Measurements from ENCODE around the gene SLC16A10. TPM values are rescaled to one million over a fixed set of nuclear protein-coding genes. Genes with fewer than 3 reads are reported as not detected.
"Not testable (repeated sequence)": the region's sequence is repeated elsewhere in the genome, so short reads cannot be mapped to it uniquely, and the experiment has no call there.

The SLC16A10 gene
- total RNA-seq, 4 donors from 2014 or later = 1.5 to 8.9 (median 4.2) TPM

- Histone ChIP-seq H3K4me1 (peaks cover 0 to 10% (median 5%) of the 10 kb centered on the region in 4 donors), H3K27me3 (no peaks in the 10 kb centered on the region), H3K4me3 (no peak overlapping the region), H3K27ac (no peak overlapping the region), H3K36me3 (no peaks in the 10 kb centered on the region), H3K9me3 (no peaks in the 10 kb centered on the region)
- intact Hi-C loops (cut with DNase I; ENCODE audit: low total_unique reads) (loop anchor here (10.0 kb wide), 1 partner anchor 187 kb away; no protein-coding TSS in a partner anchor), in situ Hi-C loops (cut with MboI; ENCODE audit: low pct_ligation_motif_present in 1 of 4, low pct_unique_long_range_greater_than_20kb in 1 of 4, low sequenced_read_pairs in 3 of 4) (loop anchor here (10.0 to 25.0 kb wide), 4 partner anchors 139 to 689 kb away; no protein-coding TSS in a partner anchor)
- no peak for DNase-seq
- 78 to 83% methylated on average over 2 to 3 of the region's 3 CpGs for WGBS, 2 donors (ENCODE audit: low coverage in 1 of 2)
- TF ChIP-seq POLR2A (IDR thresholded peaks at IDR 0.05) (no peak), CTCF (IDR thresholded peaks at IDR 0.05) (no peak), EP300 (IDR thresholded peaks at IDR 0.05; ENCODE audit: low read depth) (no peak), POLR2AphosphoS5 (IDR thresholded peaks at IDR 0.05) (no peak)
These were observed 114.5 kb downstream of the SLC16A10 start for GRCh38 chr6:111201764-111202163.

- not testable (repeated sequence) for H3K36me3 ChIP-seq, H3K27me3 ChIP-seq, H3K27ac ChIP-seq, H3K4me3 ChIP-seq, DNase-seq, H3K9me3 ChIP-seq, H3K4me1 ChIP-seq
- in situ Hi-C loops (cut with MboI; ENCODE audit: low pct_ligation_motif_present in 1 of 4, low pct_unique_long_range_greater_than_20kb in 1 of 4, low sequenced_read_pairs in 3 of 4) (loop anchor here (10.0 to 25.0 kb wide), 4 partner anchors 141 to 691 kb away; no protein-coding TSS in a partner anchor), intact Hi-C loops (cut with DNase I; ENCODE audit: low total_unique reads) (loop anchor here (10.0 kb wide), 1 partner anchor 189 kb away; no protein-coding TSS in a partner anchor)
- 98% methylated on average over 4 of the region's 4 CpGs; no CpG with 5 or more reads in 1 of the 2 donors for WGBS, 2 donors (ENCODE audit: low coverage in 1 of 2)
These were observed 116.2 kb downstream of the SLC16A10 start for GRCh38 chr6:111203539-111203938.

GRCh38 chr6:111204305-111204704, 117.0 kb downstream of the SLC16A10 start:
- in situ Hi-C loops (cut with MboI; ENCODE audit: low pct_ligation_motif_present in 1 of 4, low pct_unique_long_range_greater_than_20kb in 1 of 4, low sequenced_read_pairs in 3 of 4) = loop anchor here (10.0 to 25.0 kb wide), 4 partner anchors 142 to 692 kb away; no protein-coding TSS in a partner anchor

GRCh38 chr6:111204881-111205280, 117.6 kb downstream of the SLC16A10 start:
- Histone ChIP-seq H3K27me3 (no peaks in the 10 kb centered on the region), H3K27ac (no peak overlapping the region), H3K9me3 (no peaks in the 10 kb centered on the region), H3K4me3 (no peak overlapping the region), H3K36me3 (no peaks in the 10 kb centered on the region), H3K4me1 (peaks cover 0 to 7% (median 4%) of the 10 kb centered on the region in 4 donors)
- 94% methylated on average over 2 of the region's 2 CpGs for WGBS, 2 donors (ENCODE audit: low coverage in 1 of 2)
- DNase-seq = no peak
- in situ Hi-C loops (cut with MboI; ENCODE audit: low pct_ligation_motif_present in 1 of 4, low pct_unique_long_range_greater_than_20kb in 1 of 4, low sequenced_read_pairs in 3 of 4) (loop anchor here (10.0 to 25.0 kb wide), 4 partner anchors 143 to 693 kb away; no protein-coding TSS in a partner anchor), intact Hi-C loops (cut with DNase I; ENCODE audit: low total_unique reads) (loop anchor here (5.0 to 10.0 kb wide), 2 partner anchors 190 to 1963 kb away; no protein-coding TSS in a partner anchor)
- TF ChIP-seq CTCF (IDR thresholded peaks at IDR 0.05) (no peak), POLR2A (IDR thresholded peaks at IDR 0.05) (no peak), POLR2AphosphoS5 (IDR thresholded peaks at IDR 0.05) (no peak), EP300 (IDR thresholded peaks at IDR 0.05; ENCODE audit: low read depth) (no peak)

More at GRCh38 chr6:111204305-111204704, 117.0 kb downstream of the SLC16A10 start:
- Histone ChIP-seq H3K36me3 (no peaks in the 10 kb centered on the region), H3K4me1 (peaks cover 0 to 10% (median 5%) of the 10 kb centered on the region in 4 donors), H3K27me3 (no peaks in the 10 kb centered on the region), H3K4me3 (no peak overlapping the region), H3K9me3 (no peaks in the 10 kb centered on the region), H3K27ac (no peak overlapping the region)
- intact Hi-C loops (cut with DNase I; ENCODE audit: low total_unique reads) = loop anchor here (10.0 kb wide), 1 partner anchor 190 kb away; no protein-coding TSS in a partner anchor
- no peak for DNase-seq
- 70 to 78% methylated on average over 2 of the region's 2 CpGs for WGBS, 2 donors (ENCODE audit: low coverage in 1 of 2)
- TF ChIP-seq POLR2AphosphoS5 (IDR thresholded peaks at IDR 0.05) = no peak
- TF ChIP-seq CTCF (IDR thresholded peaks at IDR 0.05) = no peak
- no peak for TF ChIP-seq EP300 (IDR thresholded peaks at IDR 0.05; ENCODE audit: low read depth)
- TF ChIP-seq POLR2A (IDR thresholded peaks at IDR 0.05) = no peak
